PC-3 (cell line): Measurements from ENCODE around the gene ATF6.

Experiments used
- CTCF ChIP-seq: fragments of 300-600 bp; sonication (generic); conservative IDR thresholded peaks from 2 replicates; pipeline ENCODE4 v1.5.1; 2017; ENCODE audit warnings: antibody characterized with exemption, low read depth, mild to moderate bottlenecking, low read length
- EZH2 ChIP-seq: fragments of 300-600 bp; sonication (generic); IDR thresholded peaks from one replicate; pipeline ENCODE4 v1.6.1; 2017; ENCODE audit warnings: antibody characterized with exemption, mild to moderate bottlenecking, low read length; ENCODE audit not compliant: unreplicated experiment

- no peak for TF ChIP-seq EZH2
- no peak for TF ChIP-seq CTCF
Observed at GRCh38 chr1:161994175-161994668, 228.1 kb downstream of the ATF6 start.
